GM19240 (cell line): ENCODE measurements around the gene BMERB1.
"Not testable (repeated sequence)": the region's sequence is repeated elsewhere in the genome, so short reads cannot be mapped to it uniquely, and the experiment has no call there.

ENCODE experiments used
- DNase-seq: peaks from one replicate; pipeline ENCODE4 v3.0.0; 2011; ENCODE audit warnings: low spot score; ENCODE audit not compliant: insufficient read length

BMERB1 gene

DNA sequence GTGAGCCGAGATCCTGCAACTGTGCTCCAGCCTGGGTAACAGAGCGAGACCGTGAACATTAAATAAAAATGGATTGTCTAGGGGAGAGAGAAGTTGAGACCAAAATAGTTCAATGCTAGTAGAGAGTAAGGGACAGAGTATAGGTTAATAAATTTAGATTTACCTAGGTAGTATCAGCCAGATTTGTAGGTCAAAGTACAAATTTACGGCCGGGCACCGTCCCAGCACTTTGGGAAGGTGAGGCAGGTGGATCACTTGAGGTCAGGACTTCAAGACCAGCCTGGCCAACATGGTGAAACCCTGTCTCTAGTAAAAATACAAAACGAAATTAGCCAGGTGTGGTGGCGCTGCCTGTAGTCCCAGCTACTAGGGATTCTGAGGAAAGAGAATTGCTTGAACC lies 12.2 kb upstream of the BMERB1 start:
- no peak for DNase-seq

DNA sequence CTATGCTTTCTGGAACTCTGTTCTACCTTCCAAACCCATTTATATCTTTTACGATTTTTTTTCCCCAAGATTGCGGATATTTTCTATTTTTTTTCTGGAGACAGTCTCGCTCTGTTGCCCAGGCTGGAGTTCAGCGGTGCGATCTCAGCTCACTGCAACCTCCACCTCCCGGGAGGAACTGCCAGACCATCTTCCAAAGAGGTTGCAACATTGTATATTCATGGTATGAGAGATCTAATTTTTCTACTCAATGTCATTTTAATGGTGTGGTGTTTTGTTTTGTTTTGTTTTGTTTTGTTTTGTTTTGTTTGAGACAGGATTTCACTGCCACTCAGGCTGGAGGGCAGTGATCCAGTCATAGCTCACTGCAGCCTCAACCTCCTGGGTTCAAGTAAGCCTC lies 8.5 kb upstream of the BMERB1 start:
- no peak for DNase-seq

DNA sequence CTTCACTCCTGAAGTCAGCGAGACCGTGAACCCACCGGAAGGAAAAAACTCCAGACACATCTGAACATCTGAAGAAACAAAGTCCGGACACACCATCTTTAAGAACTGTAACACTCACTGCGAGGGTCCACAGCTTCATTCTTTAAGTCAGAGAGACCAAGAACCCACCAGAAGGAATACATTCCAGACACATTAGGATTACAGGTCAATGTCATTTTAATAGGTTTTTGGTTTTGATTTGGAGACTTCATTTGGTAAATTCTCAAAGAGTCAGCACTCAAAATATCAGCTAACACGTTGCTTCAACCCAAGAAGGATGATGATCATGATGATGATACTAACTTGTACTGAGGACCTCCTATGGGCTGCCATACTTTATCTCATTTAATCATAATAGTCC lies 7.6 kb upstream of the BMERB1 start:
- DNase-seq = no peak

DNA sequence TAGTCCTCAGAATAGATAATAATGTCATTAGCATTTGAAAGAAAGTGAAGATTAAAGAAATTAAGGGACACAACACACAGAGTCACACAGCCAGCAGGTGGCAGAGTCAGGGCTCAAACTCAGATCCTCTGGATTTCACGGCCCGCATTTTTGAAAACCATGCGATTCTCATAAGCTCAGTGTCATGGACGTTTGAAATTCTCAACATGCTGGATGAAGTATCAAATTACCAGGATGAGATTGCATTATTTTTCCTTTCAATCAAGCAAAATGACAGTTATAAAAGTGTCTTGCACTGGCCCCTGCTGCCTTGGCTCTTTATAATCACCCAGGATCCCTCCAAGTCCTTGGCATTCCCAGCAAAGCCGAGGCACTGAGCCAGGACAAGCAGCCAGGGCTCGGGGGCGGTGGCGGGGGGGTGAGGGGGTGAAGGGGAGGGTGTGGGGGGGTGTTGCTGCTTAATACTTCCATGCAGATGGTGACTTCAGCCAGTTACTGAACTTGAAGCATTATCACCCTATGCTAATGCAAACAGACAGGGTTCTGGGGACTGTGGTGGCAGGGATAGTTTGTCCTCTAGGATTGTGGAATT lies 6.6 kb upstream of the BMERB1 start:
- DNase-seq = no peak

DNA sequence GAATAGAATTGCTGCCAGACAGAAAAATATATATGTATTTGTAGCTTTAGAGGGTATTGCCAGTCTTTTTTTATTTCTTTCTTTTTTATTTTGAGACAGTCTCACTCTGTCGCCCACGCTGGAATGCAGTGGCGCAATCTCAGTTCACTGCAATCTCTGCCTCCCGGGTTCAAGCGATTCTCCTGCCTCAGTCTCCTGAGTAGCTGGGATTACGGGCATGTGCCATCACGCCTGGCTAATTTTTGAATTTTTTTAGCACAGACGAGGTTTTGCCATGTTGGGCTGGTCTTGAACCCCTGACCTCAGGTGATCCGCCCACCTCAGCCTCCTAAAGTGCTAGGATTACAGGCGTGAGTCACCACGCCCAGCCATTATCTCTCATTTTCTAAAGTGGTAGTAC lies 3.5 kb upstream of the BMERB1 start:
- DNase-seq = not testable (repeated sequence)

DNA sequence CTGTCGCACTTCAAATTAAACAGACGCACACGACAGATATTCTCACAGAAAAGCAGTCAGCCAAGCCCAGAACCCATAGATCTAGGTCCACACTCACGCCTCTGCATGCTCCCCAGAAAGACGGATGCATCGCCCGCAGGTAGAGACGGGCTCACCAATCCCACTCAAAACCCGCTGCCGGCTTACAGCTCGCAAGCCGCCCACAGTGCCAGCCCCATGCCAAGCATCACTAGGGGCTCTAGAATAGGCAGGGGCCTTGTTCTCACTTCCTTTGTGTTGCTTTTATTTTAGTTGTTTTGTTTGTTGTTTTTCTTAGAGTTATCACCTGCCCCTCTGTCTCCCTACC lies 336 bp upstream of the BMERB1 start:
- DNase-seq = no peak

DNA sequence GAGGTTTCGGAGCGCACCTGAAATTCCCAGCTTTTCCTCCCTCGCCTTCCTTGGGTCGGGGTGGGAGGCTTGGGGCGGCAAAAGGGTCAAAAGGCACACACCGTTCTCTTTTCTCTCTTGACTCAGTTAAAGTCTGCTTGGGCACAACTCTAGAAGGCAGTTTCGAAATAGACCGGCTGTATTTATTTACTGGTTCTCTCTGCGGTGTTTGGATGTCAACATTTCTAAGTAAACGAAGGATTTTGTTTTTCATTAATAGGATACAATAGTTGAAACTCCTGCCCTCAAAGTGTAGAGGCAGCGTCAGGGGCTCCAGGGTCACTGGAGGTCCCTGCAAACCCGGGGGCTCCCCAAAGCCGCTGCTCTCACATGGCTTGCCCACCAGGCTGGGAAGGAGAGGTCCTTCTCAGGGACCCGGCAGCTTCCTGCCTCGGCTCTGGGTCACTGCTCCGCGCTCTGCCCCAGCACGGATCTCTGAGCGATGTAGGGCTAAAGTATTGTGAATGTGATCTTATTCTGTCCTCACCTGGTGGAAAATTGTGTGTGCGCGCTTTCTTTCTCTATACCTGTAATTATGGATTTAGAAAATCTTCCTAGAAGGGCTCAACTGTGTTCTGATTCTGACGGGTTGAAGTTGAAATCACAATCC lies 952 bp downstream of the BMERB1 start:
- no peak for DNase-seq

DNA sequence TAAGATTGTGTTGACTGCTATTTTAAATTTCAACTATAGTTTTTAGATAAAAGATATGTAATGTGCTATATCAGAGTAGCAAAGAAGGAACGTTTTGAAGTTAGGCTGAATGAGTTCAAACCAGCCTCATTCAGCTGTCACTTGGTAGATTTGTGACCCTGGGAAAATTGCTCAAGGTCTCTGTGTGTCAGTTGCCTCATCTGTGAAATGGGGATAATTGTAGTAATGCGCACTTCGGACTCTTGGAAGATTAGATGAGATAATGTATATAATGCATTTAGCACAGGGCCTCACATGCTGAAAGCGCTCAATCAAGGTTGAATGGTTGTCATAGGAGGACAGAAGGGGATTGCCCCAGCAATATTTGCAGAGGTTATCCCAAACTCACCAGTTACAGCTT lies 4.7 kb downstream of the BMERB1 start:
- no peak for DNase-seq

DNA sequence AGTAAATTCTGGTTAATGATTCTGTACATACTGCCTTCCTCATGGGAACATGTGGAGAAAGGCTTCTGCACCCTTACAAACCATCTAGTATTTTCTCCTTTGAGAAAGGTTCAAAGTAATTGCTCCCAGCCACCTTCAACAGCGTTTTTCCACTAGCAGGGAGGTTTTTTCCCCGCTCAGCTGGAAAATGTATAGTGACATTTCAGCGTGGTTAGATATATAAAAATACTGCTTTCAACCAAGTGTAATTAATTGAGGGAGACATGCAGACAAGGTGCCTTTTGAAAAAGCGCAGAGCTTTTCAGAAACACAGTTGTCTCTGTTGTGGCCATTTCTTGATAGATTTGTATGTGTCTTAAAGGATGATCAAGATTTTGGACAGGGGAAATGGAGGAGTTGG lies 5.1 kb downstream of the BMERB1 start:
- DNase-seq = no peak

DNA sequence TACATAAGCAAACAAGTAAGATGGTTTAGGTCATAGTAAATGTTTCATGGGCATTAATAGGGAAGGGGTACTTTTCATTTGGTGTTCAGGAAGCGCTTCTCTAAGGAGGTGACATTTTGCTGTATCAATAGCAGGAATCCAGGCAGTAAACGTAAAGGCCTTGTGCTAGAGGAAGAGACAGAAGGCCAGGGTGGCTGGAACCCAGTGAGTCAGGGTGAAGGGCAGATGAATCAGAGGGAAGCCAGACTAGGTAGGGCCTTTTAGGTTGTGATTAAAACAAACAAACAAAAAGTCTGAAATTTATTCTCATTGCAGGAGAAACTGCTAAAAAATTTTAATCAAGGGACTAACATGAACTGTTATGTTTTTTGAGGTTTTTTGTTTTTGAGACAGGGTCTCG lies 6.5 kb downstream of the BMERB1 start:
- no peak for DNase-seq

DNA sequence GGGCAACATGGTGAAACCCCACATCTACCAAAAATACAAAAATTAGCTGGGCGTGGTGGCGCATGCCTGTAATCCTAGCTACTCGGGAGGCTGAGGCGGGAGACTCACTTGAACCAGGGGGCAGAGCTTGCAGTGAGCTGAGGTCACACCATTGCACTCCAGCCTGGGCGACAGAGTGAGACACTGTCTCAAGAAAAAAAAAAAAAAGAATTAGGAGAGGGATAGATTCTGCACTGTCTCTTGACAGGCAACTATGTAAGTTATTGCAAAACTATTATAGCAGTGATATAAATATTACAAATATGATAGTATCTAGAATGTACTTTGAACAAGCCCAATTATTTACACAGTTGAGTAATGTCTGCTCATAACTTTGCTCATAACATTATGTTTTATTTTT lies 7.8 kb downstream of the BMERB1 start:
- not testable (repeated sequence) for DNase-seq

DNA sequence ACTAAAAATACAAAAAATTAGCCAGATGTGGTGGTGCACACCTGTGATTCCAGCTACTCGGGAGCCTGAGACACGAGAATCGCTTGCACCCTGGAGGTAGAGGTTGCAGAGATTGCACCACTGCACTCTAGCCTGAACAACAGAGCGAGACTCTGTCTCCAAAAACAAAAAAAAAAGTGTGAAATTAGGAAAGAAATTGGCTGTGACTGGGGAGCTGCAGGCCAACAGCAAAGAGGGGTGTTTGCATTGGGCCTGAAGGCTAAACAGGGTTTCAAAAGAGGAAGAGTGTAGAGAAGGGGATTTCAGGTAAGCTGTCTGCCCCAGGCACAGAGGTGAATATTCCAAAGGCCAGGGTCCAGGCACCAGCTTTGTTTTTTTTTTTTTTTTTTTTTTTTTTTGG lies 9.4 kb downstream of the BMERB1 start:
- DNase-seq = no peak

DNA sequence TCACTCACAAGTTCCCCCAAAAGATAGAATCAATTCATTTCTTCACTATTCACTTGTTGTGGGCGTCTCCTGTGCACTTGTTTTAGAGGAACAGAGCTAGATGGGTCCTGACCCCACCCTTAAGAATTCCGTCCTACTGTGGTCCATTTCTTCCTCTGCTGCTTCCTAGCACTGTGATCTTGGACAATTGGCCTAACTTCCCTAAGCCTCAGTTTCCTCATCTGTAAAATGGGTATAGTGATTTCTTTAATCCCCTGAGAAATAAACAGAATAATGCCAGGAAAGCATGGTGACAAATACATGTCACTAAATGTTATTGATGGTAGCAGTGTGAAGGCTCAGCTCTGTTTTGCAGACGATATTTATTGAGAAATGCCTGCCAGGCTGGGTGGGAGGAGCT lies 9.9 kb downstream of the BMERB1 start:
- no peak for DNase-seq

DNA sequence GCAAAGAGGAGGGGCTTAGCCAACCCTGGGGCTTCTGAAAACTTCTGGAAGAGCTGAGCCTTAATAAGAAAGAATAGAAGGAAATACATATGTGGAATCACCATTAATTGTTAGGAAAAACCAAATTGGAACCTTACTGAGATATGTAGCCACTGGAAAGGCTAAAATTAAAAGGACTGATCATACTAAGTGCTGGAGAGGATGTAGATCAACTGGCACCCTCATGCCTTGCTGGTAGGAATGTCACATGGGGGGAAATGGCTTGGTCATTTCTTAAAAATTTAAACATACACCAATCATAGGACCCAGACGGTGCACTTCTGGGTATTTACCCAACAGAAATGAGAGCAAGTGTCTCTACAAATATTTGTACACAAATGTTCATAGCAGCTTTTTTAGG lies 11.1 kb downstream of the BMERB1 start:
- no peak for DNase-seq

DNA sequence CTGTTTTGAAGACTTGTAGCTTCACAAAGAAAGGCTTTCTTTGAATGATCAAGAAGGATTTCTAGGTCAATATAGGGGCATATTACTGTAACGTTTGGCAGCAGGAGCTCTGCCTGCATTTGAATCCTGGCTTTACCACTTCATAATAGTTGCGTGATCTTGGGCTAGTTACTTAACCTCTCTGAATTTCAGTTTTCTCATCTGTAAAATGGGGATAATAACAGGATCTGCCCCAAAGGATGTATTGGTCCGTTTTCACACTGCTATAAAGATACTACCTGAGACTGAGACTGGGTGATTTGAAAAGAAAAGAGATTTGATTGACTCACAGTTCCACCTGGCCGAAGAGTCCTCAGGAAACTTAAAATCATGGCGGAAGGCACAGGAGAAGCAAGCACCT lies 12.5 kb downstream of the BMERB1 start:
- no peak for DNase-seq

DNA sequence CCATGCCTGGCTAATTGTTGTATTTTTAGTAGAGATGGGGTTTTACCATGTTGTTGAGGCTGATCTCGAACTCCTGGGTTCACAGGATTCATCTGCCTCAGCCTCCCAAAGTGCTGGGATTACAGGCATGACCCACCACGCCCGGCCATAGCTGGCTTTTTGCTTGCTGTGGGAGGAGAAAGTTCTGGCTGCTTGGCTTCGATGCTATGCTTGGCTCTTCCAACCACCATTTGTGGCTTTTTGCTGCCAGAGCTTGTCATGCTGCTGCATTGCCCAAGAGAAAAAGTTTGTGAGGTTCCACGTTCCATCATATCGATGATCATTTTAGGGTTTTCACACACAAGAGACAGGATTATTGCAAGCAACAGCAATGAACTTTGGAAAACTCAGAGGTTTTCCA lies 16.2 kb downstream of the BMERB1 start:
- no peak for DNase-seq

DNA sequence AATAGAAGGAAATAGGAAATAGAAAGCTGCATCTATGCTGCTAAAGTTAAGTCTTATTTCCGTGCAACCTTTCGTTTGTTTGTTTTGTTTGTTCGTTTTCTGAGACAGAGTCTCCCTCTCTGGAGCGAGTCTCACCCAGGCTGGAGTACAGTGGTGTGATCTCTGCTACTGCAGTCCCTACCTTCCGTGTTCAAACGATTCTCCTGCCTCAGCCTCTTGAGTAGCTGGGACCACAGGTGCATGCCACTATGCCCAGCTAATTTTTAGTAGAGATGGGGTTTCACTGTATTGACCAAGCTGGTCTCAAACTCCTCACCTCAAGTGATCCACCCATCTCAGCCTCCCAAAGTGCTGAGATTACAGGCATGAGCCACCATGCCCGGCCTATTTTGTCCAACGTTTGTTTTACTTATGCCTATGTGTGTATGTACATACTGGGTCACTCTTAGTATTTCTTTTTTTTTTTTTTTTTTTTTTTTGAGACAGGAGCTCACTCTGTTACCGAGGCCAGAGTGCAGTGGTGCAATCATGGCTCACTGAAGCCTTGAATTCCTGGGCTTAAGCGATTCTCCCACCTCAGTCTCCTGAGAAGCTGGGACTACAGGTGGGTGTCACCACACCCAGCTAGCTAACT lies 16.8 kb downstream of the BMERB1 start:
- DNase-seq = no peak

DNA sequence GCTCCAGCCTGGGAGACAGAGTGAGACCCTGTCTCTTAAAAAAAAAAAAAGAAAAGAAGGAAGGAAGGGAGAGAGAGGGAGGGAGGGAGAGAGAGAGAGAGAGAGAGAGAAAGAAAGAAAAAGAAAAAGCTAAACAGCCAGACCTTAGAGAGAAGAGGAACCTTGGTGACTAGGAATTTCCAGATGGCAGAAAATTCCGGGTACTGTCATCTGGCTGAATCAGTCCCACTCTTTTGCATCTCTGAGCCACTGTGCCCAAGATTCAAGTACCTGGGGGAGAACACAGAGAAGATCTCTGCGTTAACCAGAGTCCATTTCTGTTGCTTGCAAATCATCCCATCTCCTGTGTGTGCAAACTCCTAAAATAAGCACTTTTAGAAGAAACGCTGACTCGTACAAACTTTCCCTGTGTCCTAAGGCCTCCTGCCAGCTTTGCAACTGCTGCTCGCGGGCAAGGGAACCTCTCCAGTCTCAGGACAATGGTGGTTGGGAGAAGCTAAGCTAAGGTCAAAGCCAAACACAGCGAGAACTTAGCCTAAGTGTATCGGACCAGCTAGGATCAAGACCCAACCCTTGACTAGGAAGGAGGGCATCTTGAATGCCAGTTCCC lies 18.0 kb downstream of the BMERB1 start:
- DNase-seq = no peak

DNA sequence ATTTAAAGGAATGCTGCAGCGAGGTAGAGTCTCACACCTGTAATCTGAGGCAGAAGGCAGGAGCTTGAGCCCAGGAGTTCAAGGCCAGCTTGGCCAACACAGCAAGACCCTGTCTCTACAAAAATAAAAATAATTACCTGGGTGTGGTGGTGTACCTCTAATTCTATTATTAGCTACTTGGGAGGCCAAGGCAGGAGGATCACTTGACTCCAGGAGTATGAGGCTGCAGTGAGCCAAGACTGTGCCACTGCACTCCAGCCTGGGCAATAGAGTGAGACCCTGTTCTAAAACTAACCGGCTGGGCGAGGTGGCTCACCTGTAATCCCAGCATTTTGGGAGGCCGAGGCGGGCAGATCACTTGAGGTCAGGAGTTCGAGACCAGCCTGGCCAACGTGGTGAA lies 18.9 kb downstream of the BMERB1 start:
- not testable (repeated sequence) for DNase-seq

DNA sequence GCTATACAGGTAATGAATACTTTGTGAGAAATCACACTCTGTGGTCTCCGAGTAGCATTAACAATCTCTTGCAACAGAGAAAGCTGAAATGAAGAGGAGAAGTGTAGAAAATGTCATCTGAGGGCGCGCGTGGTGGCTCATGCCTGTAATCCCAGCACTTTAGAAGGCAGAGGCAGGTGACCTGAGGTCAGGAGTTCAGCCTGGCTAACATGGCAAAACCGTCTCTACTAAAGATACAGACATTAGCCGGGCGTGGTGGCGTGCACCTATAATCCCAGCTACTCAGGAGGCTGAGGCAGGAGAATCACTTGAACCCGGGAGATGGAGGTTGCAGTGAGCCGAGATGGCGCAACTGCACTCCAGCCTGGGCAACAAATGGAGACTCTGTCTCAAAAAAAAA lies 20.5 kb downstream of the BMERB1 start:
- not testable (repeated sequence) for DNase-seq

DNA sequence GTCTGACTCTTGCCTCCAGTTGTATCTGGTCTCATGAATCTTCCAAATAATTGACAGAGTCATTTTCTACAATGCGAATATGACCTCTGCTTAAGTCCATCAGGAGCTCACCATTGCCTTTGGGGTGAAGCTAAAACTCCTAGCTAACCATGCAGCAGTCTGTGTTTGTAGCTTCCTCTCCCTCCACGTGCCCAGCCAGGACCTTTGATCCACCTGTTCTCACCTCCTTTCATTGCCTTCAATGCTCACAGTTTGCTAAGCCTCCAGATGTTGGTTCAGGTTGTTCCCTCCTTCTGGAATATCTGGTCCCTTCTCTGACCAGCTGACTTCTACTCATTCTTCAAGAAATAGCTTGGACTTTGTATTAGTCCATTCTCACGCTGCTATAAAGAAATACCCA lies 23.0 kb downstream of the BMERB1 start:
- DNase-seq = no peak

DNA sequence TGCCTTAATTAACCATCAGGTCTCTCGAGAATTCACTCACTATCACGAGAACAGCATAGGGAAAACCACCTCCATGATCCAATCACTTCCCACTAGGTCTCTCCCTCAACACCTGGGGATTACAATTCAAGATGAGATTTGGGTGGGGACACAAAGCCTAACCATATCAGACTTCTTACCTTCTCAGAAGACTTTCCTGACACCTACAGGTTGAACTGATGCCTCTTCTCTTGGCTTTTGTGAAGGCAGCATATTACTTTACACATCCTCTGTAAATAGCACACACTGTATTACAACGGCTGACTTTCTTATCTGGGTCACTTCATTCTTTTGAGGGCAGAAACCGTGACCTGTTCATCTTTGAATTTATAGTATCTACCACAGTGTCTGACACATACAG lies 23.6 kb downstream of the BMERB1 start:
- no peak for DNase-seq

DNA sequence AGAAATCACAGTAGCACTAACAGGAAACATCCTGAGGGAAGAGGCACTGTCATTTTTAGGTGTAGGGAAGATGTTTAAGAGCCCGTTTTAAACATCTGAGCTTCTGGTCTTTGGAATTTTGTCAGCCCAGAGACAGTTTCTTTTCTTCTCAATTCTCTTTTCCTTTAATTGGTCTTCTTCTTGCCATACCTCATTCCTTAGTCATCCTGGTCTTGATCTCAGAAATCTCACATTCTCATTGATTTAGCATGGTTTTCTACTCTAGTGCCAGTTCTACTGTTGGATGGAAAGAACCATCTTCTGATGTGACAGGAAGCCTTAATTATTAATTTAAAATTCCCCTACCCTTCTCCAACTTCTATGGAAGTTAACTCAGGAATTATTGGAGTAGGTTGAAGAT lies 25.4 kb downstream of the BMERB1 start:
- no peak for DNase-seq
